ENCODE measurements around the gene SGSM1. TPM values are rescaled to one million over a fixed set of nuclear protein-coding genes. Genes with fewer than 3 reads are reported as not detected.

SGSM1 gene
- total and polyA plus RNA-seq, 10 of the 15 experiments (the other 5 are each of a cell fraction or from before 2014, with no cell fraction given): not detected

DNA sequence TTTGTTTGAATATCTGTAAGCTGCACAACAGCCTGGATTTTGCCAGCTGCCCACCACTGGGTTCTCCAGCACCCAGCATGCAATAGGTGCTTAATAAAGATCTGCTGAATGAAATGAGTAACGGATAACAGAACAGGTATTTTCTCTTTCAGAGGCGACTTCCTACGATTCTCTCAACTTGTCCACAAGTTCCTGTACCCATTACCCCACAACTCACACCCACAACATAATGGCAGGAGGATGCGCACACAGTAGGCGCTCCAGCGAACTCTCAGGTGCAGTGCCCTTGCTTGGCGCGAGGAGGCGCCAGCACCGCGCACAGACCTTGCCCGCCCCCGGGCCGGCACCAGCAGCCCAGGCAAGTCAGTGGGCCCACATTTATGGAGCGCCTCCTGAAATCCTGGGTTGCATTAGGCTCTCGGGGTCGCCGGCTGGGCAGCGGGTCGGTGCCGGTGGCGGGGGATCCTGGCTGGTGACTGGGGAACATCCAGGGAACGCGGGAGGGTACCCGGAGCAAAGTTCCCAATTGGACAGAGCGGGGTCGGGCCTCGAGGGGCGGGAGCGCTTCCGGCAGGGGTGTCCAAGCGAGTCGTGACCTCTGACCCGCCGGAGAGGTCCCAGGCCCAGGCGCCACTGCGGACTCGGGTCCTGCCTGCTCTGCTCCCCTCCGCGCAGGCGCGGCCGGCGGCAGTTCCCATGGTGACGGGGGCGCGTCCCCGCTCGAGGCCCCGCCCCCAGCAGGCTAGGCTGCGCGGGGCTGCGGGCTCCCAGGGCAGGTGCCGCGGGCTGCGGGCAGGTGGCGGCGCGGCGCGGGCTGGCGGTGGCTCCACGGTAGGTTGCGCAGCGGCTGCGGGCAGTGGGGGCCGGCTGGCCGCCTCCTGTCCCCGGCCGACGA lies 146.2 kb downstream of the SGSM1 start, which contains the start of gene KIAA1671:
Gene KIAA1671, plus strand, starts transcription at position 775 of the 895 bp plus-strand sequence. CDS start 75,284 bp downstream, outside the sequence.
- ATAC-seq (peak; percentile 98), FAIRE-seq (no peak), DNase-seq (ENCODE audit: low read depth, low spot score) (no peak)
- in situ Hi-C loops (cut with MboI): no loop called here
- no peaks in the 10 kb centered on the region; the same call in 1 of the 2 replicates for H4K20me1 ChIP-seq (ENCODE audit: control insufficient read depth, insufficient read depth)
- no peak within 1 kb of the TSS for H3K9ac ChIP-seq (ENCODE audit: control insufficient read depth, insufficient read depth, low read length)
- SMC1A ChIA-PET (ENCODE audit: uncharacterized antibody, unreplicated experiment): no interaction called here
- BruUV-seq (replicated peaks): no TSS peak
- CTCF ChIA-PET: interaction anchor here (0.8 to 1.0 kb wide), 2 partner anchors 8 to 97 kb away, joined by 3 to 4 read pairs; no protein-coding TSS in a partner anchor
- H3K27me3 ChIP-seq (replicated peaks in 1 of 2; ENCODE audit: control insufficient read depth in 2 of 2, insufficient read depth in 2 of 2, low read length in 1 of 2): peaks cover 0 to 4% of the 10 kb centered on the region in 2 experiments
- WGBS (ENCODE audit: insufficient coverage, insufficient replicate concordance, low lambda C conversion rate, missing lambda C conversion rate): 2% methylated on average over 67 of the region's 71 CpGs
- RAD21 ChIA-PET (ENCODE audit: unreplicated experiment): no interaction called here
- intact Hi-C loops (cut with micrococcal nuclease; ENCODE audit: unreplicated experiment): loop anchor here (1.0 kb wide), 1 partner anchor 96 kb away; no protein-coding TSS in a partner anchor
- H3K79me2 ChIP-seq (ENCODE audit: control insufficient read depth, insufficient read depth, low read length): no peaks in the 10 kb centered on the region
- peak within 1 kb of the TSS; percentile 93 for H3K4me2 ChIP-seq (ENCODE audit: control insufficient read depth, insufficient read depth)
- no peaks in the 10 kb centered on the region for H3K36me3 ChIP-seq (ENCODE audit: control insufficient read depth in 2 of 2, insufficient read depth in 2 of 2, low read length in 1 of 2)
- peak within 1 kb of the TSS; percentile 55 for H3K4me3 ChIP-seq
- H2AFZ ChIP-seq (ENCODE audit: control insufficient read depth, low read depth, low read length): peak within 1 kb of the TSS; percentile 88
- no peak within 1 kb of the TSS for H3K27ac ChIP-seq (ENCODE audit: control insufficient read depth, insufficient read depth)
- POLR2A ChIA-PET: no interaction called here
- no peaks in the 10 kb centered on the region for H3K9me3 ChIP-seq (replicated peaks; ENCODE audit: control insufficient read depth, insufficient read depth, low read length)
- H3K4me1 ChIP-seq (ENCODE audit: control insufficient read depth, insufficient read depth, low read length): no peaks in the 10 kb centered on the region
- peak; percentile 67; the same call in 1 of the 2 replicates for TF ChIP-seq LARP7 (IDR thresholded peaks at IDR 0.05)
- TF ChIP-seq, protein P1, sequence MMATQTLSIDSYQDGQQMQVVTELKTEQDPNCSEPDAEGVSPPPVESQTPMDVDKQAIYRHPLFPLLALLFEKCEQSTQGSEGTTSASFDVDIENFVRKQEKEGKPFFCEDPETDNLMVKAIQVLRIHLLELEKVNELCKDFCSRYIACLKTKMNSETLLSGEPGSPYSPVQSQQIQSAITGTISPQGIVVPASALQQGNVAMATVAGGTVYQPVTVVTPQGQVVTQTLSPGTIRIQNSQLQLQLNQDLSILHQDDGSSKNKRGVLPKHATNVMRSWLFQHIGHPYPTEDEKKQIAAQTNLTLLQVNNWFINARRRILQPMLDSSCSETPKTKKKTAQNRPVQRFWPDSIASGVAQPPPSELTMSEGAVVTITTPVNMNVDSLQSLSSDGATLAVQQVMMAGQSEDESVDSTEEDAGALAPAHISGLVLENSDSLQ (IDR thresholded peaks at IDR 0.05): no peak
- 0 out of 2 replicates have a peak, but pooled peaks have one; percentile 50 for TF ChIP-seq YY1 (IDR thresholded peaks at IDR 0.05; ENCODE audit: low read depth, low read length)
- TF ChIP-seq, protein P2, sequence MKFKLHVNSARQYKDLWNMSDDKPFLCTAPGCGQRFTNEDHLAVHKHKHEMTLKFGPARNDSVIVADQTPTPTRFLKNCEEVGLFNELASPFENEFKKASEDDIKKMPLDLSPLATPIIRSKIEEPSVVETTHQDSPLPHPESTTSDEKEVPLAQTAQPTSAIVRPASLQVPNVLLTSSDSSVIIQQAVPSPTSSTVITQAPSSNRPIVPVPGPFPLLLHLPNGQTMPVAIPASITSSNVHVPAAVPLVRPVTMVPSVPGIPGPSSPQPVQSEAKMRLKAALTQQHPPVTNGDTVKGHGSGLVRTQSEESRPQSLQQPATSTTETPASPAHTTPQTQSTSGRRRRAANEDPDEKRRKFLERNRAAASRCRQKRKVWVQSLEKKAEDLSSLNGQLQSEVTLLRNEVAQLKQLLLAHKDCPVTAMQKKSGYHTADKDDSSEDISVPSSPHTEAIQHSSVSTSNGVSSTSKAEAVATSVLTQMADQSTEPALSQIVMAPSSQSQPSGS (IDR thresholded peaks at IDR 0.05; ENCODE audit: low read length): no peak
- TF ChIP-seq RUNX3 (IDR thresholded peaks at IDR 0.05; ENCODE audit: low read length): no peak
- TF ChIP-seq, protein P3, sequence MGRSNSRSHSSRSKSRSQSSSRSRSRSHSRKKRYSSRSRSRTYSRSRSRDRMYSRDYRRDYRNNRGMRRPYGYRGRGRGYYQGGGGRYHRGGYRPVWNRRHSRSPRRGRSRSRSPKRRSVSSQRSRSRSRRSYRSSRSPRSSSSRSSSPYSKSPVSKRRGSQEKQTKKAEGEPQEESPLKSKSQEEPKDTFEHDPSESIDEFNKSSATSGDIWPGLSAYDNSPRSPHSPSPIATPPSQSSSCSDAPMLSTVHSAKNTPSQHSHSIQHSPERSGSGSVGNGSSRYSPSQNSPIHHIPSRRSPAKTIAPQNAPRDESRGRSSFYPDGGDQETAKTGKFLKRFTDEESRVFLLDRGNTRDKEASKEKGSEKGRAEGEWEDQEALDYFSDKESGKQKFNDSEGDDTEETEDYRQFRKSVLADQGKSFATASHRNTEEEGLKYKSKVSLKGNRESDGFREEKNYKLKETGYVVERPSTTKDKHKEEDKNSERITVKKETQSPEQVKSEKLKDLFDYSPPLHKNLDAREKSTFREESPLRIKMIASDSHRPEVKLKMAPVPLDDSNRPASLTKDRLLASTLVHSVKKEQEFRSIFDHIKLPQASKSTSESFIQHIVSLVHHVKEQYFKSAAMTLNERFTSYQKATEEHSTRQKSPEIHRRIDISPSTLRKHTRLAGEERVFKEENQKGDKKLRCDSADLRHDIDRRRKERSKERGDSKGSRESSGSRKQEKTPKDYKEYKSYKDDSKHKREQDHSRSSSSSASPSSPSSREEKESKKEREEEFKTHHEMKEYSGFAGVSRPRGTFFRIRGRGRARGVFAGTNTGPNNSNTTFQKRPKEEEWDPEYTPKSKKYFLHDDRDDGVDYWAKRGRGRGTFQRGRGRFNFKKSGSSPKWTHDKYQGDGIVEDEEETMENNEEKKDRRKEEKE (IDR thresholded peaks at IDR 0.05): no peak
- TF ChIP-seq NR2C2 (IDR thresholded peaks at IDR 0.05; ENCODE audit: borderline replicate concordance, control insufficient read depth, insufficient read length, low read depth): no peak
- no peak for TF ChIP-seq SMAD5 (IDR thresholded peaks at IDR 0.05; ENCODE audit: low read depth)
- no peak for TF ChIP-seq SP1 (IDR thresholded peaks at IDR 0.05; ENCODE audit: low read depth, low read length)
- TF ChIP-seq ZBED1 (IDR thresholded peaks at IDR 0.05; ENCODE audit: borderline replicate concordance): no peak
- no peak for TF ChIP-seq NBN (IDR thresholded peaks at IDR 0.05)
- TF ChIP-seq CBX5 (IDR thresholded peaks at IDR 0.05; ENCODE audit: low read depth): no peak
- TF ChIP-seq GATAD2B (conservative IDR thresholded peaks at IDR 0.05; ENCODE audit: low read depth): 0 out of 2 replicates have a peak, but pooled peaks have one; percentile 51
- TF ChIP-seq, protein P4, sequence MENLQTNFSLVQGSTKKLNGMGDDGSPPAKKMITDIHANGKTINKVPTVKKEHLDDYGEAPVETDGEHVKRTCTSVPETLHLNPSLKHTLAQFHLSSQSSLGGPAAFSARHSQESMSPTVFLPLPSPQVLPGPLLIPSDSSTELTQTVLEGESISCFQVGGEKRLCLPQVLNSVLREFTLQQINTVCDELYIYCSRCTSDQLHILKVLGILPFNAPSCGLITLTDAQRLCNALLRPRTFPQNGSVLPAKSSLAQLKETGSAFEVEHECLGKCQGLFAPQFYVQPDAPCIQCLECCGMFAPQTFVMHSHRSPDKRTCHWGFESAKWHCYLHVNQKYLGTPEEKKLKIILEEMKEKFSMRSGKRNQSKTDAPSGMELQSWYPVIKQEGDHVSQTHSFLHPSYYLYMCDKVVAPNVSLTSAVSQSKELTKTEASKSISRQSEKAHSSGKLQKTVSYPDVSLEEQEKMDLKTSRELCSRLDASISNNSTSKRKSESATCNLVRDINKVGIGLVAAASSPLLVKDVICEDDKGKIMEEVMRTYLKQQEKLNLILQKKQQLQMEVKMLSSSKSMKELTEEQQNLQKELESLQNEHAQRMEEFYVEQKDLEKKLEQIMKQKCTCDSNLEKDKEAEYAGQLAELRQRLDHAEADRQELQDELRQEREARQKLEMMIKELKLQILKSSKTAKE (IDR thresholded peaks at IDR 0.05; ENCODE audit: low read depth, poor library complexity, severe bottlenecking): no peak
- TF ChIP-seq RCOR1 (conservative IDR thresholded peaks at IDR 0.05; ENCODE audit: low read depth, low read length): no peak
- peak; percentile 62 for TF ChIP-seq SMC3 (IDR thresholded peaks at IDR 0.05; ENCODE audit: borderline replicate concordance, low read length)
- TF ChIP-seq STAT3 (IDR thresholded peaks at IDR 0.05; ENCODE audit: low read depth, low read length): no peak

All from GM12878 (cell line).